GM23338 (cell line): Measurements from ENCODE around the gene GTSF1L.

Source experiments
- EZH2 ChIP-seq: fragments of 200-600 bp; sonication (generic); IDR thresholded peaks from one replicate; pipeline ENCODE4 v1.8.0; 2017; ENCODE audit warnings: antibody characterized with exemption, mild to moderate bottlenecking, low read depth; ENCODE audit not compliant: unreplicated experiment
- JUNB ChIP-seq: IDR thresholded peaks from one replicate; pipeline ENCODE4 v1.6.1; 2016; ENCODE audit warnings: antibody characterized with exemption; ENCODE audit not compliant: unreplicated experiment
- NANOG ChIP-seq: IDR thresholded peaks from 2 replicates; pipeline ENCODE4 v1.6.1; 2016; ENCODE audit warnings: antibody characterized with exemption, borderline replicate concordance
- POLR2AphosphoS5 ChIP-seq: IDR thresholded peaks from 2 replicates; pipeline ENCODE4 v1.6.1; 2016; ENCODE audit warnings: antibody characterized with exemption, low read depth
- STAT1 ChIP-seq: IDR thresholded peaks from one replicate; pipeline ENCODE4 v1.6.1; 2016; ENCODE audit warnings: antibody characterized with exemption; ENCODE audit not compliant: unreplicated experiment
- TF ChIP-seq, protein P1 (sequence below): IDR thresholded peaks from one replicate; pipeline ENCODE4 v1.6.1; 2018; ENCODE audit warnings: antibody characterized with exemption; ENCODE audit not compliant: unreplicated experiment
- TF ChIP-seq, protein P2 (sequence below), 2 experiments: fragments of 200-600 bp in 1 of 2; sonication (generic) in 1 of 2; conservative IDR thresholded peaks; 2 replicates each; pipeline versions ENCODE4 v1.5.1 to v1.6.1; 2016 to 2017; ENCODE audit warnings: antibody characterized with exemption in 2 of 2, low read depth in 2 of 2, mild to moderate bottlenecking in 2 of 2, moderate library complexity in 1 of 2

DNA sequence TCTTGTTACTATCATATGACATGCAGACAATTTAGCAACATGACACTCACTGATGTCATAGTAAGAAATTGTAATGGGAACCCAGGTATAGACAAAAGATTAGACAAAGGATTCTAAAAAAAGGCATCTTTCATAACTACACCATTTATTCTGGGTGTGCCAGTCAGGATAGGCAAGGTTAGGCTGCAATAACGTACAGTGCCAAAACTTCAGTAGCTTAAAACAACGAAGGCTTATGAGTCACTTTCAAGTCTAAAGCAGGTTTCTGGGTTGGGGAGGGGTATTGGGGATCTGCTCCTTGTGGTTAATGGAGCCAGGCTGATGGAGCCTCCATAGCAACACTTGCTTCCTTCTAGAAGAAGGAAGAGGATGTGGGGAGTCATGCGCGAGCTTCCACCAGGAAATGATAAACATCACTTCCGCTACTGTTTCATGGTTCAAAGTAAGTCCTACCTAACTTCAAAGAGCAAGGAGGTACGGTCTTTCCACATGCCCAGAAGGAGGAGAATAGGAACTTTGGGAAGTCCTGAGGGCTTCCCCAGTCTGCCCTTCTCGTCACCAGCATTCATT lies 2.0 kb upstream of the GTSF1L start:
- TF ChIP-seq, protein P1, sequence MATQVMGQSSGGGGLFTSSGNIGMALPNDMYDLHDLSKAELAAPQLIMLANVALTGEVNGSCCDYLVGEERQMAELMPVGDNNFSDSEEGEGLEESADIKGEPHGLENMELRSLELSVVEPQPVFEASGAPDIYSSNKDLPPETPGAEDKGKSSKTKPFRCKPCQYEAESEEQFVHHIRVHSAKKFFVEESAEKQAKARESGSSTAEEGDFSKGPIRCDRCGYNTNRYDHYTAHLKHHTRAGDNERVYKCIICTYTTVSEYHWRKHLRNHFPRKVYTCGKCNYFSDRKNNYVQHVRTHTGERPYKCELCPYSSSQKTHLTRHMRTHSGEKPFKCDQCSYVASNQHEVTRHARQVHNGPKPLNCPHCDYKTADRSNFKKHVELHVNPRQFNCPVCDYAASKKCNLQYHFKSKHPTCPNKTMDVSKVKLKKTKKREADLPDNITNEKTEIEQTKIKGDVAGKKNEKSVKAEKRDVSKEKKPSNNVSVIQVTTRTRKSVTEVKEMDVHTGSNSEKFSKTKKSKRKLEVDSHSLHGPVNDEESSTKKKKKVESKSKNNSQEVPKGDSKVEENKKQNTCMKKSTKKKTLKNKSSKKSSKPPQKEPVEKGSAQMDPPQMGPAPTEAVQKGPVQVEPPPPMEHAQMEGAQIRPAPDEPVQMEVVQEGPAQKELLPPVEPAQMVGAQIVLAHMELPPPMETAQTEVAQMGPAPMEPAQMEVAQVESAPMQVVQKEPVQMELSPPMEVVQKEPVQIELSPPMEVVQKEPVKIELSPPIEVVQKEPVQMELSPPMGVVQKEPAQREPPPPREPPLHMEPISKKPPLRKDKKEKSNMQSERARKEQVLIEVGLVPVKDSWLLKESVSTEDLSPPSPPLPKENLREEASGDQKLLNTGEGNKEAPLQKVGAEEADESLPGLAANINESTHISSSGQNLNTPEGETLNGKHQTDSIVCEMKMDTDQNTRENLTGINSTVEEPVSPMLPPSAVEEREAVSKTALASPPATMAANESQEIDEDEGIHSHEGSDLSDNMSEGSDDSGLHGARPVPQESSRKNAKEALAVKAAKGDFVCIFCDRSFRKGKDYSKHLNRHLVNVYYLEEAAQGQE, result no peak
- TF ChIP-seq STAT1, result no peak
- TF ChIP-seq EZH2, result no peak
- TF ChIP-seq, protein P2, sequence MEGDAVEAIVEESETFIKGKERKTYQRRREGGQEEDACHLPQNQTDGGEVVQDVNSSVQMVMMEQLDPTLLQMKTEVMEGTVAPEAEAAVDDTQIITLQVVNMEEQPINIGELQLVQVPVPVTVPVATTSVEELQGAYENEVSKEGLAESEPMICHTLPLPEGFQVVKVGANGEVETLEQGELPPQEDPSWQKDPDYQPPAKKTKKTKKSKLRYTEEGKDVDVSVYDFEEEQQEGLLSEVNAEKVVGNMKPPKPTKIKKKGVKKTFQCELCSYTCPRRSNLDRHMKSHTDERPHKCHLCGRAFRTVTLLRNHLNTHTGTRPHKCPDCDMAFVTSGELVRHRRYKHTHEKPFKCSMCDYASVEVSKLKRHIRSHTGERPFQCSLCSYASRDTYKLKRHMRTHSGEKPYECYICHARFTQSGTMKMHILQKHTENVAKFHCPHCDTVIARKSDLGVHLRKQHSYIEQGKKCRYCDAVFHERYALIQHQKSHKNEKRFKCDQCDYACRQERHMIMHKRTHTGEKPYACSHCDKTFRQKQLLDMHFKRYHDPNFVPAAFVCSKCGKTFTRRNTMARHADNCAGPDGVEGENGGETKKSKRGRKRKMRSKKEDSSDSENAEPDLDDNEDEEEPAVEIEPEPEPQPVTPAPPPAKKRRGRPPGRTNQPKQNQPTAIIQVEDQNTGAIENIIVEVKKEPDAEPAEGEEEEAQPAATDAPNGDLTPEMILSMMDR (conservative IDR thresholded peaks at IDR 0.05; ENCODE audit: low read depth in 2 of 2), result no peak
- TF ChIP-seq NANOG, result no peak
- TF ChIP-seq JUNB, result no peak
- TF ChIP-seq POLR2AphosphoS5, result no peak
